NCI-H1436 treated with DMSO at 0.1 percent for 48 hours (cell line): Measurements from ENCODE around the gene CEP192.
"Not testable (repeated sequence)": the region's sequence is repeated elsewhere in the genome, so short reads cannot be mapped to it uniquely, and the experiment has no call there.

Experiments used
- DNase-seq: peaks from one replicate; lab custom pipeline; 2025; lab: John Stamatoyannopoulos, UW

The CEP192 gene

GRCh38 chr18:13035249-13035914, 44.2 kb downstream of the CEP192 start:
- DNase-seq = no peak

DNA sequence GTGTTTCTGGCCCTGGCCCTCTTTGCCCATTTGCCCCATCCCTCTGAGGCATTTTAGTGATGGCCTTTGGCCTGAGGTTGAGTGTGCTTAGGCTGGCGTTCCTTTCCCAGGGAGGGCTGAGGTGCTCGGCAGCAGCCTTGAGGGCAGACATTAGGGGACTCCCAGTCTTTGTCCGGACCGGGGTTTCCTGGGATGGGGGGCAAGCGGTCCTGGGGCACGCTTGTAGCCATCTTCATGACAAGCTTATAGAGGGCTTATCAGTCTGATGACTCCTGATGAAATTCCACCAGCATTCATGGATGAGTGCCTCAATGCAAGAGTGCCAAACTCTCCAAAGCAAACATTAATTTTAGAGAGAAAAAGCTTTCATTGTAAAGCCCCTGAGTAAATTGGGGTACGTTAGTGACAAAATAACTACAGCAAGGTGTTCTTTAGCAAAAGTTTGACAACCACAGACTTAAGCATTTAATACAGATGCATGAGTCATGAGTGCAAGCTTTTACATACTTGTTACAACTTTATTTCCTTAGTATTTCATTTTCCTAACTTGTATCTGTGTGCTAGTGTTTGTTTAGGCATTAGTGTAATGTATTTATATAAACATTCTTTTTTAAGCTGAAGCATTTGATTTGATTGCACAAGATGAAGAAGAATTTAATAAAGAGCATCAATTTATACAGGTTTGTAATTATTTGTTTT, 45.6 kb downstream of the CEP192 start:
- no peak for DNase-seq

- DNase-seq = no peak
Observed at GRCh38 chr18:13039806-13040205, 48.6 kb downstream of the CEP192 start.

DNA sequence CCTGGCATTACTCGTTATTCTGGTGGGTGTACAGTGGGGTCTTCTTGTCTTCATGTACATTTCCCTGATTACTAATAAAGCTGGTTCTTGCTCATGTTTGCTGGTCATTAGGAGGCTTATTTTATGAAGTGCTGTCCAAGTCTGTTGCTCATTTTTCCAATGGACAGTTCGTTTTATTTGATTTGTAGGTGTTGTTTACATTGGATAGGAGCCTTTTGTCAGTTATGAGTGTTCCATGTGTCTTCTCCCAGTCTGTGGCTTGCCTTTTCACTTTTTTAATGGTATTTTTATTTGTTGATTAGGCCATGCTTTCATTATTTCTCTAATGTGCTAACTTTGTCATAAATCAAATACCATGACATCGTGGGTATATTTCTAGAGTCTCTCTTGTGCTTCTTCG, 51.9 kb downstream of the CEP192 start:
- no peak for DNase-seq

- no peak for DNase-seq
Observed at GRCh38 chr18:13048061-13048595, 57.0 kb downstream of the CEP192 start.

DNA sequence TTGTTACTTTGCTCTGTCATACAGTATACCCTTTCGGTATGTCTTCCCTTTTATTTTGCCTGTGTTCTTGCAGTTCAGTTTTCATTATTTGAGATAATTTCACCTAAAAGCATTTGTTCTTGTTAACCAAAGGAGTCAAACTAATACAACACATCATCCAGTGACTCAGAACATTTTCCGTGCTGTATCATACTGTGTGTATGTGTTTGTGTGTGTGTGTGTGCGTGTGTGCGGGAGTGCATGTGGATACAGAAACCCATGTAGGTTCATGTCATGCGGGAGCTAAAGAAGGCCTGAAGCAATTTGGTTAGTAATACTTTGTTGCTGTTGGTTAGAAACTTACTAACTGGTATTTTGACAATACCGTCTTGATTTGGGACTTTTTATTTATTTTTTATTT, 60.0 kb downstream of the CEP192 start:
- DNase-seq = no peak

DNA sequence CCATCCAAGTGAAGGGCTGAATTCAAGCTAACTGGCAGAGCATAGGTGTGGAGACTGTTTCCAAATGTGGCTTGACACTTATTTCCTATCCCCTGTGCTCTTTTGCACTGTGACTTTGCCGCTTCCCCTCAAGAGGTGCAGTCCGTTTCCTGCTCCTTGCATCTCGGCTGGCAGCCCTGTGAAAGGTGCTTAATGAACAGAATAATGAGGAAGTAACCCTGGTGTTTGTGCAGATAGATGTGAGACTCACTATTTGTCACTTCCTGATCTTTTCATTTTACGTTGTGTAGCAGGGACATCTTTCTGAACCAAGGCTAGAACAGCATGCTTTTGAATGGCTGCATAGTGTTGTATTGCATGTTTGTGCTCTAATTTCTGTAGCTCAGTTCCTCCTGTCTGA, 60.8 kb downstream of the CEP192 start:
- DNase-seq = no peak

- no peak for DNase-seq
Observed at GRCh38 chr18:13054336-13054735, 63.2 kb downstream of the CEP192 start.

DNA sequence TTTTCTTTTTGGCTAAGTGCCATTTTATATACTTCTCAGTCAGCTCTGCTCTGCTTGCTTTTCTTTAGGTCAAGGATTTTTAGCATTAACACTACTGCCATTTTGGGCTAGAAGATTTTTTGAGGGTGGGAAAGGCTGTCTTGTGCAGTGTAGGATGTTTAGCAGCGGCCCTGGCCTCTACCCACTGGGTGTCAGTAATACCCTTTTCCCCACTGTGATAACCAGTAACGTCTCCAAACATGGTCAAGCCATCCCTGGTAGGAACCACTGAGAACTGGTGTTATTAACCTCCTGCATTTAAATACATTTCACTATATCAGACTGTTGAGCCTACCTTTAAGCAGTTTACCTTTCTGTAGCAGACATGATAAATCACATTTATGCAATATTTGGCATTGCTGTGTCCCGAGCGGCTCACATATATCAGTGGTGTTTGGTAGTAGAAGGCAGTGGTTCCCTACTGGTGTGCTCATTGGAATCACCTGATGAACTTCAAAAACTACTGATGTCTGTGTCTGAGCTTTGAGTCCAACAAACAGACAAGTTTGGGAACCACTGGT, 70.5 kb downstream of the CEP192 start:
- no peak for DNase-seq

DNA sequence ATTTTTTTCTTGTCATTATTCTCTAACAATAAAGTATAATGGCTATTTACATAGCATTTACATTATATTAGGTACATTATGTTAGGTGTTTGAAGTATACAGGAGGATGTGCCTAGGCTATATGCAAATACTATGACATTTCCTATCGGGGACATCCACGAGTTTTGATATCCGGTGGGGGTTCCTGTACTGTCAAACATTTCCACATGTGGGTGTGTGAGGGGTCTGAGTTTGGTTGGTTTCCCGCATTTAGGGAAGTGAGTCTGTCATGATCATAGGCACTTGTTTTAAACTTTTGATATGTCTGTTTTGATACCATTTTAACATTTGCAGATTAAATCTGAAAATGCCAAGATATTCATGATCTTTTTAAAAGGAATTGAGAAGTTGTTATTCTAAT, 76.0 kb downstream of the CEP192 start:
- DNase-seq = no peak

DNA sequence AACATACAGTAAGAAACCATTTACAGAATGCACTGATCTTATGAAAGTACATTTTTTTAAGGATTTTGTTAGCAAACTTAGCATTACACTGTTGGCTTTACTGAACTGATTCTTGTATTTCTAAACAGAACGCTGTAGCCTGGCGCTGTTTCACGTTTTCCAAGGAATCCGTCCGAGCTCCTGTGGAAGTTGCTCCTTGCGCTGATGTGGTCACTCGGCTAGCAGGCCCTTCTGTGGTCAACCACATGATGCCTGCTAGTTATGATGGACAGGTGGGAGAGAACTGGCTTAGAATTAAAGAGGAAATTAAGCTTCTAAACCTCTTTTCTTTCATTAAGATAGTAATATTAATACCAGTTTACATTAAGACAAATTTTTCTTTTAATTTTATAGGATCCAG, 76.8 kb downstream of the CEP192 start:
- DNase-seq = no peak

DNA sequence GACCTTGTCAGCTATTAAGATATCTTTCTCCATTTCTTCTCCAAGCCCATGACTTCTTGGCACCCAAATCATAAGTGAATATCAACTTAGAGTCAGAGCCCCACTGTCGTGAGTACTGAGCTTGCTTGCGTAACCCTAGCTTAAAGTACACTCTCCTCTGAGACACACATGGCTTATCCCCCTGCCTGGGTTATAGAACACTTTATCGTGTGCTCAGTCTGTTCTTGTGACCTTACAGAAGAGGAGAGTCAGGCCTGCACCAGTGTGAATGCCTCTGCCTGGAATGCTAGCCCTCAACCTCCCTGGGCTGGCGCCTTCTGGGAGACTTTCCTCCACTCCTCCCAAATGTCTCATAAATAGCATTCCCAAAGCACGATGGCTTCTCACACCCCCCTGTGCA, 79.3 kb downstream of the CEP192 start:
- no peak for DNase-seq

DNA sequence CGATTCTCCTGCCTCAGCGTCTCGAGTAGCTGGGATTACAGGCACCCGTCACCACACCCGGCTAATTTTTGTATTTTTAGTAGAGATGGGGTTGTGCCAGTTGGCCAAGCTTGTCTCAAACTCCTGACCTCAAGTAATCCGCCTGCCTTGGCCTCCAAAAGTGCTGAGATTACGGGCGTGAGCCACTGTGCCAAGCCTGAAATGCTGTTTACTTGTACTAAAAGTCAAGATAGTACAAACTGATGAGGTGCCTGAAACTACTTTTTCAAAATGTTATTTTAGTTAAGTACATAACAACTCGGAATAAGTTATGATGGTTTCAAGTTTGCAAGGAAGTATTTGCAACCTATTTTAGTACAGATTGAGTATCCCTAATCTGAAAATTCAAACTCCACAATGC, 85.7 kb downstream of the CEP192 start:
- DNase-seq = no peak

DNA sequence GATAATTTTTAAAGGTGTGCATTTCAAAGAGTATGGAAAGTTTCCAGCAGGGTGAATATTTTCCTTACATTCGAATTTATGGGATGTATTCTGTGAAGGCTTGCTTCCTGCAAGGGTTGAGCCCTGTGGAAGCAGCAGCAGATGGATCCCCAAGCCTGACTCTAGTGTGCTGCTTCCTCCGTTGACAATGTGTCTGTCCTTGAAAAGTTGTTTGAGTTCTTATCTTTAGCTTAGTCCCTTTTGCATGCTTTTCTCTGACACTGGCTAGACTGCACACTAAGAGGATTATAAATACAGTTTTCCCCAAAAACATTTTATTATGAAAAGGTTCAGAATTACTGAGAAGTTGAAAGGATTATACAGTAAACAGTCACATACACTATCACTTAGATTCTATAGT, 86.3 kb downstream of the CEP192 start:
- DNase-seq = no peak

DNA sequence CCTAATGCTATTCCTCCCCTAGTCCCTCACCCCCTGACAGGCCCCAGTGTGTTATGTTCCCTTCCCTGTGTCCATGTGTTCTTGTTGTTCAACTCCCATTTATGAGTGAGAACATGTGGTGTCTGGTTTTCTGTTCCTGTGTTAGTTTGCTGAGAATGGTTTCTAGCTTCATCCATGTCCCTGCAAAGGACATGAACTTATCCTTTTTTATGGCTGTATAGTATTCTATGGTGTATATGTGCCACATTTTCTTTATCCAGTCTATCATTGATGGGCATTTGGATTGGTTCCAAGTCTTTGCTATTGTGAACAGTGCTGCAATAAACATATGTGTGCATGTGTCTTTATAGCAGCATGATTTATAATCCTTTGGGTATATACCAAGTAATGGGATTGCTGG, 86.9 kb downstream of the CEP192 start:
- DNase-seq = not testable (repeated sequence)

DNA sequence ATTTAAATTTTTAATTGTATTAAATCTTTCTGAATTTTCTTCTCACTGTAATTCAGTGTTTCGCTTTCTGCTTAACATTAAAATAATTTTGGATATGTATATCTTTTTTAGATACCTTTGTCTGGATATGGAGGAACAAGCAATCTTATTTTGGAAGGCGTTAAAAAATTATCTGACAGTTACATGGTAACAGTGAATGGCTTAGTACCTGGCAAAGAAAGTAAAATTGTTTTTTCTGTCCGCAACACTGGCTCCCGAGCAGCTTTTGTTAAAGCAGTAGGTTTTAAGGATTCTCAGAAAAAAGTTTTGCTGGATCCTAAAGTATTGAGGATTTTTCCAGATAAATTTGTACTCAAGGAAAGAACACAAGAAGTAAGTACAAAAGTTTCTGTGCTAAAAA, 95.7 kb downstream of the CEP192 start:
- DNase-seq = no peak

DNA sequence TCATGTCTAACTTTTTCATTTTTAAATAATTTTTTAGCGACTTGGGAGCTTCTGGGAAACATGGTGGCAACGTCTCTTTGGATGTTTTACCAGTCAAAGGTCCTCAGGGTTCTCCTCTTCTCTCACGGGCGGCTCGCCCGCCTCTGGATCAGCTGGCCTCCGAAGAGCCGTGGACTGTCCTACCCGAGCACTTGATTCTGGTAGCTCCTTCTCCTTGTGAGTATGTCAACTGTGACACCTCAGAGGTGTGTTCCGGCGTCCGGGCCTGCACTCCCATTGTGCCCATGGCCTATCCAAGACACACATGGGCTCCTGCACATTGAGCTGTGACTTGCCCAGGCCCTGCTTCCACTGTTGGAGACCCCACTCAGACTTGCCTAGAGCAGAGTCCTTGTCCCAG, 104.3 kb downstream of the CEP192 start:
- no peak for DNase-seq

DNA sequence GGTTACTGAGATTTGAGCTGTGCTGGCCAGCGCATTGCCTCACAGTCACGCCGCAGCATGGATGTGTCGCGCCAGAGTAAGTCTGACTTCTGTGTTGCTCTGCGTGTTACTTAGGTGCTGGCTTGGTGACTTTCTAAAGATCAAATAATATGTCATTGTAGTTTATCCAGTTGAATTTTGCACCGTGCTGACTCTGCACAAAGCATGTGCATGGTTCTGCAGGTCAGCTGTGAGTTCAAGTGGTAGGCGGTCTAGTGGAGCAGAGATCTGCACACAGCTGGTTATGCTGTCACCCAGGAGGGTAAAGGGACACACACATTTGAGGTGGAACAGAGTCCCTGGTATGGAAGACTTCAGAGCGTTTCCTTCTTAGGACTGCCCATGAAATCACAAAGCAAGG, 105.1 kb downstream of the CEP192 start:
- no peak for DNase-seq

DNA sequence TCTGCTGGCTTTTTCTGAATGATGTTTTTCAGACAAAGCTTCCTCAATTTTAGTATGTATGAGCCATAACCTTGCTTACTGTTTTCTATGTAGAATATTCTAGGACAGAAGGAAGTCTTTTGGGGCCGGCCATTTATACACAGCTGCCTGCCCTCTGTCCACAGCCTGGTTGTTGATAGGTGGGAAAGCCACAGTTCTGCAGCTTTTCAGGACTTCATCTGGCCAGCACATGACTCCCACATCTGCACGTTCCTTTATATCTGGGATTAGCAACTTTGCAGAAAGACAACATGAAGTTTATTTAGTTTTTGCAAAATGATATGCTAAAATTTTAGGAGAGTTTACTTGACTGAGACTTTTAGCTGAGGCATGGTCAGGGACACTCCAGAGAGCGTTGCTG, 105.6 kb downstream of the CEP192 start:
- no peak for DNase-seq

DNA sequence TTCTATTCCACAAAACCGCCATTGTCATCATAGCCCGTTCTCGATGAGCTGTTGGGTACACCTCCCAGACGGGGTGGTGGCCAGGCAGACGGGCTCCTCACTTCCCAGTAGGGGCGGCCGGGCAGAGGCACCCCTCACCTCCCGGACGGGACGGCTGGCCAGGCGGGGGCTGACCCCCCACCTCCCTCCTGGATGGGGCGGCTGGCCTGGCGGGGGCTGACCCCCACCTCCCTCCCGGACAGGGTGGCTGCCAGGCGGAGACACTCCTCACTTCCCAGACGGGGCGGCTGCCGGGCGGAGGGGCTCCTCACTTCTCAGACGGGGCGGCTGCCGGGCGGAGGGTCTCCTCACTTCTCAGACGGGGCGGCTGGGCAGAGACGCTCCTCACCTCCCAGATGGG, 106.9 kb downstream of the CEP192 start:
- not testable (repeated sequence) for DNase-seq

DNA sequence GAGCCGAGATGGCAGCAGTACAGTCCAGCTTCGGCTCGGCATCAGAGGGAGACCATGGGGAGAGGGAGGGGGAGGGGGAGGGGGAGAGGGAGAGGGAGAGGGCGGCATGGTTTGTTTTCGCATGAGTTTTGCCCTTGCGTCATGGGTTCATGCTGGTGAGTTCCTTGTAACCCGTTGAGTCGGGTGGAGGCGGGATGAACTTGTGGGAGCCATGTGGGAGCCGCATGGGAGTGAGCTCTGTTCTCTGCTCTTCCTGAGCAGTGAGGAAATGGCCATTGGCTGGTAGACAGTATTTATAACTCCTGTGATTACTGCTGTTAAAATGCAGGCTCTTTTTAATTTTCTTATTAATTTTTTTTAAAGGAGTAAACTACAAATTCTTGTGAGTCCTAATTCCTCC, 108.0 kb downstream of the CEP192 start:
- DNase-seq = no peak

GRCh38 chr18:13100942-13101658, 109.9 kb downstream of the CEP192 start:
- DNase-seq = no peak
